RWPE1 (cell line): ENCODE results near the gene ZNF134.

Experiments used
- CTCF ChIA-PET: fragments of 350-600 bp; sonication (Branson Sonifier 250); formaldehyde crosslinking; extraction: SDS; loops from one replicate; lab custom pipeline; 2021; lab: Yijun Ruan, JAX
- POLR2A ChIA-PET: fragments of 400-600 bp; formaldehyde crosslinking; extraction: SDS; loops from one replicate; lab custom pipeline; 2020; ENCODE audit warnings: antibody characterized with exemption; ENCODE audit not compliant: low non-redundant PET; lab: Yijun Ruan, JAX
- DNase-seq: peaks from one replicate; pipeline ENCODE4 v3.0.0; 2012; ENCODE audit warnings: low spot score
- H3K27ac ChIP-seq: fragments of 450-650 bp; 2 replicates; pipeline ENCODE4 v1.5.1; 2017
- CTCF ChIP-seq: fragments of 450-650 bp; conservative IDR thresholded peaks from 2 replicates; pipeline ENCODE4 v1.5.1; 2017; ENCODE audit warnings: low read depth, mild to moderate bottlenecking

ZNF134 gene

DNA sequence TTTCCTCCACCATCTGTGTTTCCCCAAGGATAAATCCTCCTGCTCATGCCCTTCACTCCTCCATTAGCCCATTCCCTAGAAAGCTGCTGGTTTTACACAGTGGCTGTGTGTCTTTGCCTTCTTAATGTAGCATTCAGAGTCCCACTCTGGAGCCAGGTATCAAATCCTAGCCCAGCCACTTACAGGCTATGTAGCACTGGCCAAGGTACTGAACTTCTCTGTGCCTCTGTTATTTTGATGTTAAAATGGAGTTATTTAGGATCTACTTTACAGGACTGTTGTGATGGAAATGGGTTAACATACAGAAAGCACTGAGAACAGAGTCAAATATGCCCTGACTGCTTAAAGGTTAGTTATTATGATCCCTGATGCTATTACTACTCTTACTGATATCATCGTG lies 53.2 kb downstream of the ZNF134 start:
- POLR2A ChIA-PET, result no interaction called here
- TF ChIP-seq CTCF, result no peak
- CTCF ChIA-PET, result no interaction called here
- no peak for DNase-seq
- H3K27ac ChIP-seq, result no peak overlapping the region

DNA sequence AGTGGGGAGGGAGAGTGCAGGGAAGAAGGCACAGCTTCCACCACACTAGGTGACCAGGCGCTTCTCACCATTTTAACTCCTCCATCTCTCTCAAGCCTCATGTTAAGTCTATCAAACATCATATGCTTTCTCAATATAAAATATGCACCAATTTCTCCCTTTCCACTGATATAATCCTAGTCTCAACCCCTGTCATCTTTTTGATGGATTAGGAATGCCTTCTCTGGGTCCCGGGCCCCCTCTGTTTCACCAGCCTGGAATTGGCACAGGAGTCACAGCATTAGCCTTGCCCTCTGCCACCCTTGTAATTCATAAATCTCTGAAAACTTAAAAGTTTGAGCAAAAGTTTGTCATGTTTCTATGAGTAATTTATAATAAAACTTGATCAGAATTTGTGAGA lies 54.6 kb downstream of the ZNF134 start, which contains the start of gene ZSCAN4:
Gene ZSCAN4 (plus strand): TSS at position 301 of the 400 bp plus-strand sequence. CDS start 7,211 bp downstream, outside the sequence.
- no peak for TF ChIP-seq CTCF
- H3K27ac ChIP-seq, result no peak within 1 kb of the TSS
- CTCF ChIA-PET, result no interaction called here
- POLR2A ChIA-PET, result no interaction called here
- DNase-seq, result no peak

- TF ChIP-seq CTCF, result no peak
- no peak overlapping the region for H3K27ac ChIP-seq
- ChIA-PET CTCF (no interaction called here), POLR2A (no interaction called here)
- no peak for DNase-seq
Observed at GRCh38 chr19:57671124-57671895, 57.3 kb downstream of the ZNF134 start.

DNA sequence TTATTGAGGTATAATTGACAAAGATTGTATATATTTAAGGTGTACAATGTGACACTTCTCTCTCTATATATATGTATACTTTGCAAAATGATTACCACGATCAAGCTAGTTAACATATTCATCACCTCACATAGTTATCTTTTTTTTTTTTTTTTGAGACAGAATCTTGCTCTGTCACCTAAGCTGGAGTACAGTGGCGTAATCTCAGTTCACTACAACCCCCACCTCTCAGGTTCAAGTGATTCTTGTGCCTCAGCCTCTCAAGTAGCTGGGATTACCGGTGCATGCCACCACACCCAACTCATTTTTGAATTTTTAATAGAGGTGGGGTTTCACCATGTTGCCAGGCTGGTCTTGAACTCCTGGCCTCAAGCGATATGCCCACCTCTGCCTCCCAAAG lies 58.4 kb downstream of the ZNF134 start:
- no peak for TF ChIP-seq CTCF
- ChIA-PET CTCF (interaction anchor here (0.7 kb wide), 1 partner anchor 1039 kb away, joined by 3 read pairs; no protein-coding TSS in a partner anchor), POLR2A (no interaction called here)
- no peak for DNase-seq
- no peak overlapping the region for H3K27ac ChIP-seq
